GM18858 (cell line): ENCODE data around the gene ZNF432.

Experiments used
- ATAC-seq: cut with Tn5 transposase; IDR thresholded peaks from one replicate; pipeline ENCODE4 v1.9.1; 2021; ENCODE audit not compliant: unreplicated experiment

The ZNF432 gene

DNA sequence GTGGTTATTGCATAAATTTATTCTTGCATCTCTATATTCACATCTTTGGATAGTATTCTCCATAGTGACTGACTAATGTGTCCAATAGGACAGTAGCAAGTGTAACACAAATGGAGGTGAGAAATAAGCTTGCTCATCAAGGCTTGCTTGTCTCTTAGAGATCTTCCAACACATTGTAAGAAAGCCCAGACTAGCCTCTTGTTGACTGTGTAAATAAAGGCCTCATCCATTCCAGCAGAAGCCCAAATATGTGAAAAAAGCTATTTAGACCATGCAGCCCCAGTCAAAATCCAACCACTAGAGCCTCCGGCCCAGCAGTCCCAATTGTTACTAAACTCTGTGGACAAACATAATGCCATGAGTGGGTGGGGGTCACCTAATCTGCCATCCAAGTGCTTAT is 38.0 kb downstream of the ZNF432 start:
- no peak for ATAC-seq

DNA sequence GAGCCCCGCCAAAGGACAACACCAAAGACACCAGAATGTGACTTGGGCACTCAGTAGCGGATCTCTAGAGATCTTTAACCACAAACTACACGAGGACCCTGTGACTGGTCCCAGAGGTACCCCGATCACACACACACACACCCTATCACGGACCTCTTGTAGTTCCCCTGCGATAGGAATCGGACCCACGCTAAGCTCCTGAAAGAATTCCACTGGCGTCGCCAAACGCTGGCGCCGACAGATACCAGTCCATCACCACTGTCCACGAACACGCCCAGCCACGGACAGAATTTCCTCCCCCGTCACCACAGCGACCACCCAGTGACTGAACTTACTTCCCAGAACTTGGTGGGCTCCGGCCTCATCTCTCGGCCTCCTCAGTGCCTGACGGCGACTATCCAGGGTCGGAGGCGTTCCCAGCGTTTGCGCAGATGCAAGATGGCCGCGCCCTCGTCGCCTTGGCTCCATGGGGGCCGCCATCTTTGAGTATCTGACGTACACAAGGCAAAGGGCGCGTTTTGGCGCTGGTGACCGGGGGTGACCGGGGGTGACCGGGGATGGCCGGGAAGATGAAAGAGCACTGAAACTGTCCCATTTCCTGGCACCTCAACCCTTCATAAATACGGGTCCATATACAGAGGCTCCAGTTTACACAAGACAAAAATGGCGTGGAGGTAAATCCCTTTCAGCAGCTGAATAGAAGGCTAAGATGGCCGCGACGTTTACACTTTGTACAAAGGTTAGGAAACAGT is 40.7 kb downstream of the ZNF432 start, which contains the start of gene ZNF615:
TSS of gene ZNF615 (minus strand) at position 406 of the 752 bp plus-strand sequence. CDS start 4,500 bp downstream, outside the sequence.
- ATAC-seq, result peak; percentile 58

DNA sequence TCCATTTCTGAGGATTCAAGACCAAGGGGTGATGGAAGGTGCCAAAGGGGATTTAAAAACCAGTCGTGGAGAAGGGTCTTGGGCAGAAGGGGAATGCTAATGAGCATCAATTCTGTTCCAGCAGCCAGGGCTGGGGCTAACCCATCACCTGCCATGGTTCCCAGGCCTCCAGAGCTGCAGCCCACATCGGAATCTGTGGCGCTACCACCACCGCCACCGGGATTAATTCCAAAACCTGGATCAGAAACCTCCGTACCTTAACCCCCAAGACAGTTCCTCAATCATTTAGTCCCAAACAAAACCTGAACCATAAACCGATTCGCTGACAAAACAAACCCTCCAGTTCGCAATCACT is 41.2 kb downstream of the ZNF432 start:
- no peak for ATAC-seq

DNA sequence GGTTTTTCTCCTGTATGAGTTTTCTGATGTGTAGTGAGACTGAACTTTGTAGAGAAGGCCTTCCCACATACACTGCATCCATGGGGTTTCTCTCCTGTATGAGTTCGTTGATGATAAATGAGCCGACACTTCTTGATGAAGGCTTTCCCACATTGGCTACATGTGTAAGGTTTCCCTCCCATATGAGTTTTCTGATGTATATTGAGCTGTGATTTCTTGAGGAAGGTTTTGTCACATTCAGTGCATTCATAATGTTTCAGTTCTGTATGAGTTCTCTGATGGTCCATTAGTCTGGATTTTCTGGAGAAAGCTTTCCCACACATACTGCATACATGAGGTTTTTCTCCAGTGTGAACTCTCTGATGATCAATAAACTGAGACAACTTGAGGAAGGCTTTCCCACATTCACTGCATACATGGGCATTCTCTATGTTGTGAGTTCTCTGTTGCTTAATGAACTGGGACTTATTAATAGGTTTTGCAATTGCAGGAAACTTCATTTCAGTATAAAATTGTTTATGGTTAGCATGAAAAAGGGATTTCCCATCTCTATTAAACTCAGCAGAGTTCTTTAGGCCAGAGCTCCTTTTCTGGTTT is 54.5 kb downstream of the ZNF432 start:
- no peak for ATAC-seq

DNA sequence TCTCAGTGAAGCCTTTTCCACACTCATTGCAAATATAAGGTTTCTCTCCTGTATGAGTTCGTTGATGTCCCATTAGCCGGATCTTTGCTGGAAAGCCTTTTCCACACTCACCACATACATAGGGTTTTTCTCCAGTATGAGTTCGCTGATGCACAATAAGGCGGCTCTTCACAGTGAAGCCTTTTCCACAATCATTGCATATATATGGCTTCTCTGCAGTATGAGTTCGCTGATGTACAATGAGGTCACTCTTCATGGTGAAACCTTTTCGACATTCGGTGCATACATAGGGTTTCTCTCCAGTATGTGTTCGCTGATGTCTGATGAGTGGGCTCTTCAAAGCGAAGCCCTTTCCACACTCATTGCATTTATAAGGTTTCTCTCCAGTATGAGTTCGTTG is 55.2 kb downstream of the ZNF432 start:
- ATAC-seq, result no peak

DNA sequence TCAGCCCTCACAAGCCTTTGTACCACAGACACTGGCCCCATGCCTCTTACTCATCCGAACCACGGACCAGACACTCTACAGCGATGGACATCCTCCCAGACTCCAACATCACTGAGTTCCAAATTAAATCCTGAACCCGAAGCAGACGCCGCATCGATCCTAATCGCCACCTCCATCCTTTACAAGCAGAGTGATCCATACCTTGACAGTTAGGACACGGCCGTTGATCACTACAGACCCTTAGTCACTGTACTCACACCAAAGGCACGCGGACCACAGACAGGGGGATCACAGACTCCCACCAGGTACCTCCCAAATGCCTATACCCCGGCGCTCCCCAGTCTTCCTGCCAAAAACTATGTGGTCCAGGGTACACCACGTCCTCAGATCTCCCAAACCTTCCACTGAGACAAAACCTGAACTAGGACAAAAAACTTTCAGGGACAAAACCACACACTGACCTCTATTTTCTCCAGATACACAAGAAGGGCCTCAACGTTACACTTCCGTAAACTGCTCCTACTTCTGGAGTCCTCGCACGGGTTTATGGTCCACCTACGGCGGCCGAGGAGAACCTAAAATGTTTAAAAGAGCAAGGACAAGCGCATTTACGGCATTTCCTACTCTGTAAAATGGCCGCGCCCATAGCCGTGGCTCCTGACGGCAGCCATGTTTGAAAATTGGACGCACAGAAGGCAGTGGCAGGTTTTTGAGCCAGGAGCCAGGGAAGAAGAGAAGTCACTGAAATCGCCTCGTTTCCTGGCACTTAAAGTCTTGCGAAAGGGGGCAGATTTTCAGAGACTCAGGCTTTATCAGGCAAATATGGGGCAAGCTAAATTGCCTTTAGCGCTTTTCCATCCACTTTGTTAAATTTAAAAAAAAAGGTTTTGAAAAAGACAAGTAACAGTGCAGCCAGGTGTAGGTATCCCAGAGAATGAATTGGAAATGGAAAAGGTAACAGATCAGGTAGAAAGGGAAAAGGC is 62.0 kb downstream of the ZNF432 start, which contains the start of gene ZNF350:
TSS of gene ZNF350 (minus strand) at position 532 of the 983 bp plus-strand sequence. CDS start 12,480 bp downstream, outside the sequence.
- peak; percentile 53 for ATAC-seq

DNA sequence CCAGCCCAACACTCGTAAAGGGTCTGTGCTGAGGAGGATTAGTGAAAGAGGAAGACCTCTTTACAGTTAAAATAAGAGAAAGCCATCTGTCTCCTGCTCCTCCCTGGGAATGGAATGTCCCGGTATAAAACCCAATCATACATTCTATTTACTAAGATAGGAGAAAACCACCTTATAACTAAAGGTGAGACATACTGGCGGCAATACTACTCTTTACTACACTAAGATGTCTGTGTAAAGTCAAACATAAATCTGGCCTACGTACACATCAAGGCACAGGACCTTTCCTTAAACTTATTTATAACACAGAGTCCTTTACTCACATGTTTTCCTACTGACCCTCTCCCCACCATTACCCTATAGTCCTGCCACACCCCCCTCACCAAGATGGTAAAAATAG is 65.3 kb downstream of the ZNF432 start:
- no peak for ATAC-seq
